Lower leg skin (tissue), 4 donors: ENCODE results near the gene RER1. TPM values are rescaled to one million over a fixed set of nuclear protein-coding genes. Genes with fewer than 3 reads are reported as not detected.

Source experiments
- DNase-seq, 2 donors: peaks; one replicate each; pipeline ENCODE4 v3.0.0-alpha.2; 2019; ENCODE audit warnings: low spot score in 2 of 2
- H3K4me3 ChIP-seq: fragments of 200-600 bp; sonication (generic); 2 replicates; pipeline ENCODE4 v1.5.1; 2017; ENCODE audit warnings: mild to moderate bottlenecking, low read depth; ENCODE audit not compliant: poor library complexity, severe bottlenecking
- CTCF ChIP-seq, 3 donors: fragments of 450-650 bp; IDR thresholded peaks; one replicate each; pipeline ENCODE4 v1.5.1; 2016; ENCODE audit warnings: antibody characterized with exemption in 3 of 3, mild to moderate bottlenecking in 3 of 3, moderate library complexity in 2 of 3
- POLR2A ChIP-seq, 2 donors: fragments of 450-650 bp; IDR thresholded peaks; one replicate each; pipeline ENCODE4 v1.6.1; 2016 to 2017; ENCODE audit warnings: antibody characterized with exemption in 2 of 2, mild to moderate bottlenecking in 1 of 2, moderate library complexity in 1 of 2
- WGBS, 2 donors: methylation state at CpG; one replicate each; pipeline ENCODE4 v1.1.5; 2018; 5-methylcytosine and 5-hydroxymethylcytosine counted together
- intact Hi-C: fragments of 100-400 bp; cut with DNase I; formaldehyde crosslinking; loops from one replicate; pipeline ENCODE4 v1.15.0; 2023; ENCODE audit warnings: low total_unique reads
- total RNA-seq, 4 donors: library from RNA; depleted of rRNA; stranded (reverse); fragments of >200 nt; gene quantifications; one replicate each; pipeline ENCODE4 v1.1.0, GENCODE V29; 2016

The RER1 gene
- total RNA-seq, 4 donors from 2014 or later = 67.4 to 114 (median 70.7) TPM

- no peak for TF ChIP-seq CTCF (IDR thresholded peaks at IDR 0.05)
- TF ChIP-seq POLR2A (IDR thresholded peaks at IDR 0.05) = no peak
- intact Hi-C loops = no loop called here
- H3K4me3 ChIP-seq = no peak overlapping the region
- DNase-seq = no peak
- WGBS, 2 donors = 68 to 75% methylated on average over 9 of the region's 9 CpGs
These were observed 1.8 kb downstream of the RER1 start for GRCh38 chr1:2393471-2393877.

GRCh38 chr1:2394220-2394619, 2.6 kb downstream of the RER1 start:
- no peak overlapping the region for H3K4me3 ChIP-seq
- intact Hi-C loops = no loop called here
- no peak for TF ChIP-seq POLR2A (IDR thresholded peaks at IDR 0.05)
- TF ChIP-seq CTCF (IDR thresholded peaks at IDR 0.05) = no peak
- WGBS, 2 donors = 92% methylated on average over 7 of the region's 7 CpGs
- DNase-seq = no peak

- WGBS, 2 donors = 76 to 80% methylated on average over 9 to 11 of the region's 11 CpGs
- TF ChIP-seq CTCF (IDR thresholded peaks at IDR 0.05) (no peak), POLR2A (IDR thresholded peaks at IDR 0.05) (no peak)
- H3K4me3 ChIP-seq = no peak overlapping the region
- intact Hi-C loops = no loop called here
- DNase-seq = no peak
These were observed 3.1 kb downstream of the RER1 start for GRCh38 chr1:2394761-2395160.

GRCh38 chr1:2395245-2395644, 3.6 kb downstream of the RER1 start:
- no peak overlapping the region for H3K4me3 ChIP-seq
- TF ChIP-seq POLR2A (IDR thresholded peaks at IDR 0.05) (no peak), CTCF (IDR thresholded peaks at IDR 0.05) (no peak)
- 75 to 85% methylated on average over 10 of the region's 10 CpGs for WGBS, 2 donors
- no peak for DNase-seq
- intact Hi-C loops = no loop called here

- no peak for DNase-seq
- TF ChIP-seq POLR2A (IDR thresholded peaks at IDR 0.05) (no peak), CTCF (IDR thresholded peaks at IDR 0.05) (no peak)
- no peak overlapping the region for H3K4me3 ChIP-seq
- intact Hi-C loops = no loop called here
- WGBS, 2 donors = 85 to 87% methylated on average over 17 of the region's 17 CpGs
These were observed 4.4 kb downstream of the RER1 start for GRCh38 chr1:2396059-2396458.

GRCh38 chr1:2396476-2396875, 4.8 kb downstream of the RER1 start:
- no peak overlapping the region for H3K4me3 ChIP-seq
- WGBS, 2 donors = 86 to 87% methylated on average over 5 of the region's 5 CpGs
- intact Hi-C loops = no loop called here
- TF ChIP-seq CTCF (IDR thresholded peaks at IDR 0.05) (no peak), POLR2A (IDR thresholded peaks at IDR 0.05) (no peak)
- no peak for DNase-seq
